Anterior cingulate cortex (tissue), 58 donors: Measurements from ENCODE around the gene ADORA2A.
A peak's percentile ranks its signal among the peaks of the same experiment; 100 is the strongest.

ENCODE experiments used
- DNase-seq, 58 donors: peaks; one replicate each; lab custom pipeline; 2025; lab: John Stamatoyannopoulos, UW

ADORA2A gene

DNA sequence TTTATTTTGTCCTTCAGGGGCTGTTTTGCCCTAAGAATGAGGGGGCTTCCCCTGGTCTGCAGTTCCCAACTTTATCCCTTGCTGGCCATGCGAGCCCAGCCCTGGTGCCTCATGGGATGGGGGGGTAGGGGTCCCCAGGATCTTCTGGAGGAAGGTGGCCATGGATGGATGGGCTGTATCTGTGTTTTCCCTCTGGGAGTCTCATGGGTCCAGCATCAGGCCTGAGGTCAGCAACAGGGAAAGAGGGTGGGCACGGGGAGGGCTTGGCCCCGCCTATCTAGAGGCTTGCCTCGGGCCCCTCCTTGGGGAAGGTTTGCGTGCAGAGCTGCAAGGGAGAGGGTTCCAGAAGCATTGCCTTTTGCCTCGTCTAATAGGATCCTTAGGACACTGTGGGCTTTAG lies 10.8 kb upstream of the ADORA2A start:
- DNase-seq = no peak

DNA sequence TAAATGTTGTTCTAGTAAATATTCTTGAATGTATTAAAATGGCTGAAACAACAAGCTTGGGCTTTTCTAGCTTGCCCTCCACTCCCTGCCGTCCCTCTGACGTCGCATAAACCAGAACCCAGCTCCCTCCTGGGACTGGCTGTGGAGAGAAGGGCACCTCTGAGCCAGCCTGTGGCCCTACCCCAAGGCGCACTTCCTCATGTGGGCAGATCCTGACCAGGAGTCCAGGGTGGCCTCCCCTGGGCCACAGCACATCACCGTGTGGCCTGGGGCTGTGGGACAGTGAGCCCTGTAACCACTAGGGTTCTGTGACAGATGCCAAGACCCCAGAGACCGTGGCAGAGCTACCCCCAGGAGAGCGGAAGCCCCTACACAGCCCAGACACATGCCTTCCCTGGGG lies 10.2 kb upstream of the ADORA2A start:
- no peak for DNase-seq

DNA sequence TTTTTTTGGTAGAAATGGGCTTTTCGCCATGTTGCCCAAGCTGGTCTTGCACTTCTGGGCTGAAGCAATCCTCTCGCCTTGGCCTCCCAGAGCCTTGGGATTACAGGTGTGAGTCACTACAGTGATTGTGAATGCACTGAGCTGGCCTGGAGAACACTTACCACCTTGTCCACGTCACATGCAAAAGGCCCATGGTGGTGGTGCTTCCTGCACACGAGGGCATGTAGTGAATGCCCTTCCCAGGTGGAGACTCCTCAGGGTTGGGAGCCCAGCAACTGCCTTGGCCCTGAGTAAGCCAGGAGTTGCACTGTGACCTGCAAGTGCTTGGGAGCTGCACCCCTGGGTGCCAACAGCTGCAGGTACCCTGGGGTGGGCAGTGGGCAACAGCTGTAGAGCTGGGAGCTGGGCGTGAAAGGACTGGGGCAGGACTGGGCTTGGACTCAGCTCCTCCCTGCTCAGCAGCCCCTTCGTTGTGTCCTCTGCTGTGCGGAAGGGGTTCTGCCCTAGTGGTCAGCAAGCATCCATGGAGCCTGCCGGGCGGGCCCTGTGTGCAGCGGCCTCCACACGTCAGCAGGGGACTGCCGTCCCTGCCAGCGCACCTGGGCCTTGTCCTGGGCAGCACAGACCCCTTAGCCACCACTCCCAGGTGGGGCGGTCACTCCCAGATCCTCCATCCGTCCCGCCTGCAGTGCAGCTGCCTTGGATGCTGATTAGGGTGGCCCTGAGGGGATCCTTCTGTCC lies 9.3 kb upstream of the ADORA2A start:
- DNase-seq = no peak

DNA sequence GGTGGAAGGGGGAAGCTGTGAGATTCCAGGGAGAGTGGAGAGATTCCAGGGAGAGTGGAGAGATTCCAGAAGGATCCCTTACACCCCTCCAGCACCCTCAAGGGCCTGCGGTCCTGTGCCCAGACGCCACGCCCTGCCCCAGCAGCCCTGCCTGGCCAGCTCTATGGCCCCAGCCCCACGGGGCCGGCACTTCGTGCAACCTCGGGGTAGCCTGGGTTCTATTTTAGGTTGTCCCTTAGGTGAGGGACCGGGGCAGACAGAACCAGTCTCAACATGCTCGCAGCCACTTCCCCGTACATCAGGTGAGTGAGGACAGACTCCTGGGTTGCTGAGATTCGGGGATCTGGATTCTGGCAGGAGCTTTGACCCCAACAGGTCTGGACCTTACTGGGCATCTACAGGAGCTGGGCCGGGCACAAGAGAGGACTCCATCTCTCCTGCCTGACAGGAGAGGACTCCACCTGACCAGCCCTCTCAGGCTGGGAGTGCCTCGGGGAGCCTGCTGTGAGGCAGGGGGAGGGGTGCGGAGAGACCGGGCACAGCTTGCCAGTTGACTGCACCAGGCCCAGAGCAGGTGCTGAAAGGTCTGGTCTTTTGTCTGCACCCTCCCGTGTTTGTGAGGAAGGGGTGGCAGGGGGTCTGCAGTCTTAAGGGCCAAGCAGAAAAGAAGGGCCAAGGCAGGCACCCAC lies 8.5 kb upstream of the ADORA2A start:
- no peak for DNase-seq

DNA sequence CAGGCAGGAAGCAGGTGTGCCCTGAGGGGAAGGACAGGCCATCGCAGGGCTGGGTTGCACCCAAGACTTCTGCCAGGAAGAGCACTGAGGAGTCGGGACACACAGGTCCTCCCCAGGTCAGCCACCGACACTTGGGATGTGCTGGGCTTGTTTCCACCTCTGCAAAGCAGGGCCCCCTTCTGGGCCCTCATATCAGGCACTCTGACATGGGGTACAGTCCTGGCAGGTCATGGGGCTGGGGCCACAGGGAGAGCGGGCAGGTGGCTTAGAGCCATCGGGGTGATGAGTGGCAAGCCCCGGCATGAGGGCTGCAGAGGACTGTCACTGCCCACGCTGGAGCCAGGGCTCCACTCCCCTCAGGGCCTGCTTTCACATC lies 7.9 kb upstream of the ADORA2A start:
- no peak for DNase-seq

DNA sequence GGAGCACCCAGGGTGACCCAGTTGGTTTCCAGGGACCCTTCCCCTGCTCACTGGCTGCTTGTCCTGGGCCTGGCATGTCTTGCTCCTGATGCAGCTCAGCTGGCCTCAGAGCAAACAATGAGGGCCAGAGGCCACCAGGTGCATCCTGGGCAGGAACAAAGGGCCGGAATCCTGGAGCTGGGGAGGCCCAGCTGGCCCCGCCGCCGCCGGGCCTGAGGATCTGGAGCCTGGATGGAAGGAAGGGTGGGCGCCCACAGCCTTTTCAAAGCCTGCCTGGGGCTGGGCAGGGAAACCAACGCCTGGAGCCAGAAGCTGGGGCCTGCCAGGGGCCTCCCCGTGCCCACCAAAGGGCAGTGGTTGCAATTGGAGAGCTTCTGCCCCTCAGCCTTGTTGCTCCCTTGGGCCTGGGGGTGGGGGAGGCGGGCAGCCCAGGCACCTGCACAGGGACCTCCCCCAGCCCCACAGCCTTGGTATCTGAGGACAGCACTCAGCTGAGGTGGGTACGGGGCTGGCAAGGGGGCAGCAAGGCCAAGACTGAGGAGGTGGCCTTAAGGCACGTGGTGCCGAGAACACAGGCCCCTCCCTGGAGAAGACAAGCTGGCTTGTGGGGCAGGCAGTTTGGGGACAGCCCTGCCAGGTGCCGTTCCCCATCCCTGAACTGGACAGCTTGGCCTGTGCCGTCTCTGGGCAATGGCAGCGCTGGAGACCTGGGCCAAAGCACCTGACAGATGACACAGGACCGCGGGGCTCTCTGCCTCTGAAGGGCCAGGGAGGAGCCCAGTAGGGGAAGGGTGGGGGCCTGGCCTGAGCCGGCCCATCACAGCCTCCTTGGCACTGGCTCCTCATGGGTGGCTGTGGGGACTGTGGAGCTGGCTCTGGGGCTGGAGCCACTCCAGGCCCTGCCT lies 7.1 kb upstream of the ADORA2A start:
- no peak for DNase-seq

DNA sequence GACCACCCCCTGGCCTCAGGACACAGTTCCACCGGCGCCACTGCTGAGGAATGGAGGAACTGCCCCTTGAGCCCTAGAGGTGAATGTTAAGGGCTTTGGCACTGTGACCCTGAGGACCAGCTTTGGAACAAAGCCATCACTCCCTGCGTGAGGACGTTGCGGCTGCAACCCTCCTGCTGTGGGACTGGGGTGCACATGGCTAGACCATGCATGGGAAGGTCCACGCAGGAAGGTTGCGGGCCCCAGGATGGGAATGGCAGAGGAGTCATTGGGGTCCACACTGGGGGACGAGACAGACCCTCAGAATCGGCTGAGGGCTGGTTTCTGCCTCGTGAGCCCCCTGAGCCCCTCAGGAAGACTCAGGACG lies 6.4 kb upstream of the ADORA2A start:
- DNase-seq = no peak

DNA sequence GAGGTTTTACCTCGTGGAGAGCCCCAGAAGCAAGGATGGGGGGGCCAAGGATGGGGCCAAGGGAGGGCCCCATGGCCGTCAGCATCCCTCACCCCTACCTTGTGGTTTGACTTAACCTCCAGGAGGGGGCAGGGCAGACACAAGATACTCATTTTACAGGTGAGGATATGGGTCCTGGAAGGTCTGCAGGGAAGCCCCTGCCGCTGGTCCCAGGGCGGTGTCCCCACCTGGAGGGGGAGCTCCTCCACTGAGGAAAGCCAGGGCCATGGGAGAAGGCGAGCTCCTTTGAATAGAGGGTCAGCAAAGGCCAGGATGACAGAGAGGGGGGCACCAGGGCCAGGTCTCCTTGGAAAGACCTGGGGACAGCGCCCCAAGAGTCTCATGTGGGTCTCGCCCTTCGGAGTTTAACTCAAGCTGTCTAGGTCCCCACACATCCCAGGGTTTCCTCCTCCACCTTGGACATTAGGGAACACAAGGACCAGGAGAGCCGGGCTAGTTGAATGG lies 5.9 kb upstream of the ADORA2A start:
- no peak for DNase-seq

DNA sequence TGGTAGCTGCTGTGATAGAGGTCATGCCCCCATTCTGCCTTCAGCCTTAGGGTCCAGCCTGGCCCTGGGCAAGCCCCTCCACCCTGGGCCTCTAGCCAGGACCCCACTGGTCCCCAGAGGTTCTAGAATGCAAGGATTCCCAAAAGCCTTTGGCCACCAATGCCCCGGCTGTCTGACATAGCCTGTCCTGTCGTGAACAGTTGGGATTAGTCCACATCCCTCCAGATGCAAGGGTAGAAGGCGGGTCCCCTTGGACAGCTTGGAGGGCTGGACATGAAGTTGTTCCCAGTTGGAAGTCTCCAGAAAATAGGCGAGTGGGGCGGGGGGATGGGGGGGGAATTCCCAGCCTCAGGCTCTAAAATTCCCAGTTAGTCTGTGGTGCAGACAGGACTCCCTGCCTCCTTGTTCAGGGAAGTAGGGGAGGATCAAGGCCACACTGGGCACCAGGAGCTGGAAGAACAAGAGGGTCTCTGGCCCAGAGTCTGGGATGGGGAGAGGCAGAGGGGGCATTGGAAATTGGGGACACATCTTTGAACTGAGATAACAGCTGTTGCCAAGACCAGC lies 5.2 kb upstream of the ADORA2A start:
- DNase-seq = no peak

DNA sequence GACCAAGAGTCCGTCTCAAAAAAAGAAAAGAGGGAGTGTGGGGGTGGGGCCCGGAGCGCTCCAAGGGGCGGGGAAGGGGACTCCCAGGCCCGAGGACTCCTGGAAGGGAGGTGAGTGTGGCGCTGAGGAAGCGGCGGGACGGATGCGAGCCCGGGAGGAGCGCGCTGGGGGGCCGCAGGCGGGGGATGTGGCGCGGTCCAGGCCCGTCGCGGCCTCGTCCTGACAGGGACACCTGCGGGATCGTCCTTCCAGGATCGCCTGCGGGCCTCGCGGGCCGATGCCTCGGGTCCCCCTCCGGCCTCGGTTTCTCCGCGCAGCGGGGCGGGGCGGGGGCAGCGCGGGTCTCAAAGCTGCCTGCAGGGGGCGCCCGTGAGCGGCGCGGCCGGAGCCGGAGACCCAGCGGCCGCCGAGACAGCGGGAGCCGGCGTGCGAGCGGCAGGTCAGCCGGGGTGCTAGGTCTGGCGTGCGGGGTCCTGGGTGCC lies 3.8 kb upstream of the ADORA2A start:
- peak in 8 of 58 donors; percentile 6 to 46 (median 18) for DNase-seq

DNA sequence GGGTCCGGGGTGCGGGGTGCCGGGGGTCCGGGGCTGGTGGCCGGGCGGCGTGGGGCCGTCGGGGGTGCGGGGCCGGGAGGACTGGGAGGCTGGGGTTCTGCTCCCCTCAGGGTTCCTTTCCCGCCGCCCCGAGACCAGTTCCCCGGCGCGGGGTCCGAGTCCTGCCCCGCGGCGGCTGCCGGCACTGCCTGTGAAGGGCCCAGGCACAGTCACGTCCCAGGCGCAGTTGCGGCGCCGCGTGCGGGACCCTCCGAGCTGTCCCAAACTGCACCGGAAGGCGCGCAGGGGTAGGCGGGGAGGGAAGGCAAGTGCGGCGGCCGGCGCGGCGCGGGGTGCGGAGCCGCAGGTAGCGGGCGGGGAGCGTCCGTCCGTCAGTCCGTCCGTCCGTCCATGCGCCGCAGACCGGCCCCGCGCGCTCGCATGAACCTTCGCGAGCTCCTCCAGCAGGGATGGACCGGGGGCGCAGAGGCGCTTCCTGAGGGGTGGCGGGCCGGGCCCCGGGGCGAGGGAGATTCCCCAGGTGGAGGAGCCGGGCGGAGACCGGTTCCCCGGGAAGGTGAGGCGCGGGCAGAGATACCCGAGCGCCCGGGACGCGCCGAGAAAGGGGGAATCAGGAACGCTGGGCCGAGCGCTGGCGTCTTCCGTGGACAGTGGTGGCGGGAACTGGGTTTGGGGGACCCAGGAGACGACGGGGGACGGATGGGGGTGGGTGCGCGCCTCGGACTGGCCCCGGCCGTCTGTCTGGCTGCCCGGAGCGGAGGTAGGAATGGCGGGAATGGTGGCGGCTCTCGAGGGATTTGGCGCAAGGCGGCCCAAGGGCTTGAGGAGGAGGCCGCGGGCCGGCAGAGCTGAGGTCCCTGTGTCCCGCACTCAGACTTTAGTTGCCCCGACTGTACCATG lies 3.1 kb upstream of the ADORA2A start:
- no peak for DNase-seq

DNA sequence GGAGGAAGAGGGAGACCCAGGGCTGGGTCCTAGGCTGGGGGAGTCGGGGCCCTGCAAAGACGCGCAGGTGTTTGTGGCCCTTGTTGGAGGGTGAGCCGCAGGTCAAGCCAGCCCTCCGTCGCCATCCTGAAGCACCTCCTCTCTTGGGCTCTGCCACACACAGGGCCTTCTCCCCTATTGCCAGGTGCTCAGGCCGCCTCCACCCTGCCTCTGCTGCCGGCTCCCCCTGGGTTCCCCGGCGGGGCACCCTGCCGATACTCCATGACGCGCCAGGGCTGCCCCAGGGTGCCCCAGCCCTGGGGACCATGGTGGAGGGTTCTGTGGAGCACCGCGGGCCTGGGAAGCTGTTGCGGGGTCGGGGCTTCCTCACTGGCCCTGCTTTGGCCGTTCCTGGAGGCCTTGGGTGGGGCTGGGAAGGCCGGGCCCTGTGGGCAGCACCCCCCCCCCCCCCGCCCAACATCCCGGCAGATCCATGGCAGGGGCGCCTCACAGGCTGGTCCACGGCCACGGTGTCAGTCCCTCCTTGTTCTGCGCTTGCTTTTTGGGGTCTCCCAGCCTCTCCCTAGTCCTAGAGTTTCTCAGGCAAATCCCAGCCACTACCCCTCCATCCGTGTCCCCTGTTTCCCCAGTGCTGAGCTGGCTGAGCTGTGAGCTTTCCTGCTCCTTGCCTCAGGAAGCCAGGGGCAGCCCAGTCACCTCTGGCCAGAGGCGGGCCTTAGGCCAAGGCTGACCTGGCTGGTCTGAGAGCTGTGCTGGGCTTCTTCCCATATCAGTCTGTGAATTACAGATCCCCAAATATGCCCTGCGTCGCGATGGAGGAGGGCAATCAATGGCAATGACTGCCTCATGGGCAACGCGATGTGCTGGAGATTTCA lies 2.3 kb upstream of the ADORA2A start:
- DNase-seq = no peak

DNA sequence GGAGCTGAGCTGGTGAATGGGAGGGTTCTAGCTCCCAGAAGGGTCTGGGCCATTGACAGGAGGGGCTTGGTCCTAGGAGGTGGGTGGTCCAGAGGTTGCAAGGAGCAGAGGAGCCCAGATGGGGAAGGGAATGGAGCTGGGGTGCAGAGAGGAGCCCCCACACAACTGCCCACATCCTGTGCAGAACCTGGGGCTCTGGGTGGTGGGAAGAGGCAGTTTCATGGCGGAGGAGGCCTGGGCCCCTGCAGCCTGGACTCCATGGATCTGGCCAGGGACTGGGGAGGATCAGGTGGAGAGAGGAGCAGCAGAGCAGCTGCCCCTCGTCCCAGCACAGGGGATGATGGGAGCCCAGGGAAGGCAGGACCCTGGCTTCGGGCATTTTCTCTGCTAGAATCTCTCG lies 963 bp upstream of the ADORA2A start:
- DNase-seq = no peak

DNA sequence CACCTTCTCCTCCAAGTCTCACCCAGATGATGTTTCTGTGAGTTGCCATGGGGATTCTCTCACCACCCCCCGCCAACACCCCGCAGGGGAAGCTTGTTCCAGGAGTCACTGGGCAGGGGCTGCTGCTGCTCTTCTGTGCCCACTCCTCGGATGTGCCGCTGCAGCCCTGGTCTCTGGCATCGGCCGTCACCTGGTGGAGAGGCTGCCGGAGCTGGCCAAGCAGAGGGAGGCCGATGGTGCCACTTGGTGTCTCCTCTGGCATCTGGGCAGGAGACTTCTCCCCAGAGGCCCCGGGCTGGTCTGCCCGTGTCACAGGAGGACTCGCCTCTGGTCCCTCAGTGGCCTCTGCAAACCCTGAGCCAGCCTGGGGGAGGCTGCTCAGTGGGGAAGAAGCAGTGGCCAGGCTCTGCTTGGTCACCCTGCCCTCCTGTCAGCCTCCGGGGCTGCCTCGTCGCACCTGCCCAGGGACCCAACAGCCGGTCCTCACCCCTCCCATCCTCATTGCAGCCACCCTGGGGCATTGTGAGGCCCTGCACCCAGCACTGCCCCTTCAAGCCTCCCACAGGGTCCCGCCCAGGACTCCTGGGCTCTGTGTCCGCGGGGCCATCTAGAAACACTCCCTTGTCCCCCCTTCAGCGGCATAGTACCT lies 424 bp upstream of the ADORA2A start:
- no peak for DNase-seq

DNA sequence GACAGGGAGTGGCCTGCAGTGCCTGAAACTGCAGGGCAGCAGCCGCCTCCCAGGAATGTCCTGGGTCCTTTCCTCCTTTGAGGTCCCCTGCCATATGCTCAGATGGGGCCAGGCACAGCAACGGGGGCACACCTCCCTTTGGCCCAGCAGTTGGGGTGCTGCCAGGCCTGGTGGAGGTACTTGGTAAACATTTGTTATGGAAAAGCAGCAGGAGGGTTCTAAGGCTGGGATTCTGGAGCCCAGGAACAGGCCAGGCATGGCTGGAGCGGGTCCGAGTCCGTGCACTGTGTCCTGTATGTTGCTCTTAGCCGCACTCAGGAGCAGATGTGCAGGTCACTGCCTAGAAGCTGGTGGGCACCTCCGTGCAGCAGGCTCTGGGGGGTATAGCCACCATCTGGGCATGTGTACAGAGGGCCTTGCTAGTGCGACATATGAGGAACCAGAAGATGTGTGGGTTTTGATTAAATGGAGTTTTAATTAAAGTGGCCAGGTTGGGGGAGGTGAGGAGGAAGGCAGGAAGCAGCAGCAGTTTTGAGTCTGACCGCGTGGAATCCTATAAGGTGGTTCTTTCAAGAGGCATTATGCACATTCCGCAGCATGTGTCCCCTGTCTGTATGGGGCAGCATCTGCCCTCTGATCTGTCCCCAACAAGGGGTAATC lies 1.5 kb downstream of the ADORA2A start:
- no peak for DNase-seq

DNA sequence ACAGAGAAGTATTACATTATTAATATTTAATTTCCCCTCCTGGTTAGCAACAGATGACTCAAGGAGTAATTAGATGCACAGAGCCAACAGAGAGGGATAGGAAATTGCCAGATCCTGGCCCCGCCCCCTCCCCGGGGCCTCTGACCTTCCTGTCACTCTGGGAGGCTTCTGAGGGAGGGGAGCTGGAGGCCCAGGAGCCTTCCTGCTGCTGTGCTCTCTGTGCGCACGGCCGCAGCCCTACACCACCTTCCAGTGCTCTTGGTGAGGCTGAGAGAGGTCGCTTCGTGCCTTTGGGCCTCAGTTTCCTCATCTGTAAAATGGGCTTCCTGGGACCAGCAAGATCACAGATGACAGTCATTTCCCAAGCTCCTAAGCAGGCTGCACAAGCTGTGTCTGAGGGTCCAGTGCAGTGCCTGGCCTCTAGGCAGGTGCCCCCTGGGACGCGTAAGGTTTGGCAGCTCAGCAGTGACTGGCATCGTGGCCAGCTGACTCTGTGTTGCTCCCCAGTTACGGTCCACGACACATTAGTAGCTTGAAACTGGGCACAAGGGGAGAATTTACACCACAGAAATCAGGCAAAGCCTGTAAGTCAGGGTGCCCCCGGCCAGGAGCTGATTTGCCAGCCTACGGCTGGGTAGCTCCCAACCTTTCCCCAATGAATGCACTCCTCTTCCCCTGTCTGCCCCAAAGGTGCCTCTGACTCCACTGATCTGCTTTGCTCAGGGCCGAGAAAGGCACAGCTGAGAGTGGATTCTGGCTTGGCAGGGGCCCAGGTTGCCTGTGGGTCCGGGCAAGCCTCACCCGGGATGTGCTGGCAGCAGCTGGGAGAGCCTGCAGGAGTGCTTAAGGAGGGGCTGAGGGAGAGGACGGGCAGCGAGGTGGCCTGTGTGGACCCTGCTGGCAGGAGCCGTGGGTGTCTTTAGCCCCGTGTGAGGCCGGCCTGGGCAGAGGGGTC lies 2.3 kb downstream of the ADORA2A start:
- DNase-seq = peak in 2 of 58 donors; percentile 13 to 19
